ENCODE results near the gene SLC45A3.

SLC45A3 gene

DNA sequence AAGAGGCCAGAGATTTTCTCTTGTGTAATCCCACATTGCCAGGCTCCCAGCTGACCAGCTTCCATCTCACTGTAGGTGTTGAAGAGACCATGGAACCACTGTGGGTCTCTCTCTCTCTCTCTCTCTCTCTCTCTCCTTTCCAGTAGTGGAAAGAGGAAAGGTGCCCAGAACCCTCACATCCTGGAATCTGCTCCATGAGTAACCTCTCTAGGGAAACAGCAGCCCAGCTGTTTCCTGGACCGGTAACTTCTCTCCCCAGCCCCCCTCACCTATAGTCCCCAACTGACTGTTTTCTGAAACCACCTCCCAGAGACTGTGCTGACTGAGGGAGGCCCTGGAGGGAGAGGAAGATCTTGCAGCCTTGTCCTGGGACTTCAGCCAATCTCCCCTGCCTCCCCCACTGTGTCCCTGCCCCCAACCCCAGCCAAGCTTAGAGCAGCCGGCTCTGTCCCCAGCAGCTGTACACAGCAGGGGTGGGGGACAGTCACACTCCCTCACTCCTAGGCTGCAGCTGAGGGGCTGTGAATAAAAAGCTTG is 20.6 kb upstream of the SLC45A3 start:
- no peak for DNase-seq

DNA sequence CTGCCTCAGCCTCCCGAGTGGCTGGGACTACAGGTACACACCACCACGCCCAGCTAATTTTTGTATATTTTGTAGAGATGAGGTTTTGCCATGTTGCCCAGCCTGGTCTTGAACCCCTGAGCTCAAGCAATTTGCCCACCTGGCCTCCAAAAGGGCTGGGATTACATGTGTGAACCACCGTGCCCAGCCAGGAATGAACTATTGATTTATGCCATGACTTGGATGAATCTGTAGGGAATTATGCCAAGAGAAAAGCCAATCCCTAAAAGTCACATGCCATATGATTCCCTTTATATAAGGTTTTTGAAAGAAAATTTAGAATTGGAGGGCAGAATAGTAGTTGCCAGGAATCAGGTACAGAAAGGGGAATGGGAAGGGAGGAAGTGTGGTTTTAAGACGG is 19.1 kb upstream of the SLC45A3 start:
- DNase-seq = no peak

GRCh38 chr1:205698921-205699320 is 18.6 kb upstream of the SLC45A3 start:
- DNase-seq = no peak

- DNase-seq = no peak
Measured at GRCh38 chr1:205693421-205693991, 13.2 kb upstream of the SLC45A3 start.

- no peak for DNase-seq
Measured at GRCh38 chr1:205692423-205692822, 12.1 kb upstream of the SLC45A3 start.

DNA sequence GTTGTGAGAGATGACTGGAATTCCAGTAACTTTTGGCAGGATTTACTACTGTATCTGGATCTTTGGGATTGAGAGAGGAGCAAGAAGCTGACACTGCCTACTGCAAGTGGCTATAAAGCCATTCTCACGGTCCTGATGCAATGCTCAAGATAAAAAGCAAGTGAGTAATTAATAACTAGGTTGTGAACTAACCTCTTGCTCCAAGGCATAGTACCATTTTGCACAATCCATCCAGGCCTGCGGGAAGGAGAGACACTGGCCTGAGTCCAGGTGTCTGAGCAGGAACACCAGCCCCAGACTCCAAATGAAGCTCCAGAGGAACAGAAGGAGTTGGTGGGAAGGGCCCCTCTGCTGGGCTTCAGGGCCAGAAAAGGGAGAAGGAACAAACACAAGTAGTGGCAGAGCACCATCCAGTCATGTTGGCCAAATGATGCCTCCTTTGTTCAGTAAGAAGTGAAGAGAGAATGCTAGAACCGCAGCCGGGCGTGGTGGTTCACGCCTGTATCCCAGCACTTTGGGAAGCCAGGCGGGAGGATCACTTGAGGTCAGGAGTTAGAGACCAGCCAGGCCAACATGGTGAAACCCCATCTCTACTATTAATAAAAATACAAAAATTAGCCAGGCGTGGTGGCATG is 9.9 kb upstream of the SLC45A3 start:
- no peak for DNase-seq

GRCh38 chr1:205689479-205689878 is 9.2 kb upstream of the SLC45A3 start:
- DNase-seq = no peak

DNA sequence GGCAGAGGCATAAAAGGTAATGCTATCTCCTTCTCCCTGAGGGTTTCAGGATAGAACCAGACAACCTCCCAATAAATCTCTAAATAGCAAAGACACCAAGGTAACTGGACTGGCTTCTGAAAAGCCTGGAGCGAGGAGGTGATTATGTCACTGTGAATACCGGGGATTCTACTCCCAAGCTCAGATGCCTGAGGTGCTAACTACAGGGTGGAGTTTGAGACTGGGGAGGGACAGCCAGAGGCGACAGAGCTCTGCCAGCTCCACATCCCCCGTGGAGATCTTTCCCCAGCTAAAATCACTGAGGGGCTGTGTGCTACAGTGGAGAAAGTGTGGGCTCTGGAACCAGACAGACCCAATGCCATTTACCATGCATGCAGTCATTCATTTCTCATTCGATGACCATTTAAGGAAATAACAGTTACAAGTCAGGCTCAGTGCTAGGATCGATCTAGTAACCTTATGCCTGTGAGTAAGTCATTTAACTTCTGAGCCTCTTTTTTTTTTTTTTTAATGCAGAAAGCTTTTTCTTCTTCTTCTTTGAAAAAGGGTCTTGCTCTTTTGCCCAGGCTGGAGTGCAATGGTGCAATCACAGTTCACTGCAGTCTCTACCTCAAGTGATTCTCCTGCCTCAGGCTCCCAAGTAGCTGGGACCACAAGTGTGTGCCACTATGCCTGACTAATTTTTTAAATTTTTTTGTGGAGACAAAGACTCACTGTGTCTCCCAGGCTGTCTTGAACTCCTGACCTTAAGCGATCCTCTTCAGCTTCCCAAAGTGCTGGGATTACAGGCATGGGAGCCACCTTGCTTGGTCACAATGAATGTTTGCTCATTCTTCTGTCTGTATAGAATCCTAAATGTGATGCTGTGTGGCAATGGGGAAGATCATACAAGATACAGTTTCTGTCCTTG is 8.1 kb upstream of the SLC45A3 start:
- no peak for DNase-seq

DNA sequence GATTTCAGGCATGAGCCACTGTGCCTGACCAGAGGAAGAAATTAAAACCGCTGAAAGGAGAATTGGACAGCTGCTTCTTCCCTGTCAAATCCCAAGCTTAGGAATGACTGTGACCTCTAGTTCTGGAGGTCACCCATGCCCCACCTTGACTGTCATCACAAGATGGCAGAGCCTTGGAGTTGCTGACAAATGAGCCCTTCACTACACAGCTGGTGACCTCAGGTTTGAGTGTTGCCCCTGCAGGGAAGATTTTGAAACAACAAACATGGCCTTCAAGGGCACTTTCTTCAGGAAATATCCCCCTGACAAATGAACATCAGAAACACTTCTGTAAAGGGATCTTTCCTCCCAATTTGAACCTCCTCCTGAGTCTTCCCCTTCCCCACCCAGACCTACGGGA is 6.9 kb upstream of the SLC45A3 start:
- no peak for DNase-seq

- no peak for DNase-seq
Measured at GRCh38 chr1:205681364-205681763, 1.1 kb upstream of the SLC45A3 start.

DNA sequence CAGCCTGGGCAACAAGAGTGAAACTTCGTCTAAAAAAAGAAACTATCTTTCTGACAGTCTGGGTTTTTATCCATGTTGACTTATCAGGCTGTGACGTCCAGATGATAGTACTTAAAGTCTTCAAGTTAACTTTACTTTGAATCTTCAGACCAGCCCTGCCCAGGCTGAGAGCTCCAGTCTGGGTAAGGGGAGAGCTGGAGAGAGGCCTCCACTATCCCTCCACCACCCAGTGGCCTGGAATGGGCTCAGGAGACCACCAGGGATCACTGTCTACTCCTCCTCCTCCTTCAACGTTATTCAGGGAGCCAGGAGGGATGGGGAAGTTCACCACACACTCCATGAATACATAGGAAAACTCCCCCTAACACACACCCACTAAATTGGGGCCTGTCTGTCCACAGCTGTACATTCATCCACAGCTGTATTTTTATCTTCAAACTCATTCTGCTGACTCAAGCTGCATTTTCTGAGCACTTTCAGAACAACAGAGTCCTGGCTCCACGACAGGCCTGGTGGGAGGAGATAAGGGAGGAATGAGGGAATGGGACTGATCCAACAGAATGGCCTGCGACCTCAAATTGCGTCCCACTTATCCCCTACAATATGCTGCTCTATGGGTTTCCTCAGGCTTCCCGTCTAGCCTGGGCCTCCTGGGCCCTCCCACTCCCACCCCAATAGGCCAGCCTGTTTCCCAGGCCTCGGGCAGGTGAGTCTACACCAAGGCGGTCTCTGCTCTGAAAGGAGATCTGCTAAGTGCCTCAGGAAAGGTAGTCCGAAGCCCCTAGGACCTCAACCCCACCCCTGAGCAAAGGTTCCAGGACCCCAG is 1.8 kb downstream of the SLC45A3 start:
- DNase-seq = no peak

GRCh38 chr1:205677167-205677566 is 3.1 kb downstream of the SLC45A3 start:
- DNase-seq = no peak

DNA sequence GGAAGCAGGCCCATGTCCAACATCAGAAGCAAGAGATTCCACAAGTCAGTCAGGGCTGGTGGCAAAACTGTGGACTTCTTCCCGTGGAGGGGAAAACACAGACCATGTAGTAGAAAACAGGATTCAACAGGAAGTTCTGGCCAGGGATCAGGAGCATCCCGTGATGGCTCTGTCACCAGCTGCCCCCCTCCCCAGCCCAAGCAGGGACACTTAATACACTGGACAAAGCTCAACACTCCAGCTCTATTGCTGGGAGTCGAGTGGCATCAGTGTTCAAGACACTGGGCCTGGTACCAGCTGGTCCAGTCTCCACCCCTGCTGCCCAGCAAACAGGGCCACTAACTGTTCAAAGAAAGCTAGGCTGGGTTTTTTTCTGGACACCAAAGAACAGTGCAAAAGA is 3.7 kb downstream of the SLC45A3 start:
- DNase-seq = no peak

- no peak for DNase-seq
Measured at GRCh38 chr1:205676002-205676401, 4.3 kb downstream of the SLC45A3 start.

GRCh38 chr1:205675247-205675646 is 5.1 kb downstream of the SLC45A3 start:
- DNase-seq = no peak

GRCh38 chr1:205672970-205673369 is 7.3 kb downstream of the SLC45A3 start:
- no peak for DNase-seq

GRCh38 chr1:205672395-205672889 is 7.9 kb downstream of the SLC45A3 start:
- no peak for DNase-seq

DNA sequence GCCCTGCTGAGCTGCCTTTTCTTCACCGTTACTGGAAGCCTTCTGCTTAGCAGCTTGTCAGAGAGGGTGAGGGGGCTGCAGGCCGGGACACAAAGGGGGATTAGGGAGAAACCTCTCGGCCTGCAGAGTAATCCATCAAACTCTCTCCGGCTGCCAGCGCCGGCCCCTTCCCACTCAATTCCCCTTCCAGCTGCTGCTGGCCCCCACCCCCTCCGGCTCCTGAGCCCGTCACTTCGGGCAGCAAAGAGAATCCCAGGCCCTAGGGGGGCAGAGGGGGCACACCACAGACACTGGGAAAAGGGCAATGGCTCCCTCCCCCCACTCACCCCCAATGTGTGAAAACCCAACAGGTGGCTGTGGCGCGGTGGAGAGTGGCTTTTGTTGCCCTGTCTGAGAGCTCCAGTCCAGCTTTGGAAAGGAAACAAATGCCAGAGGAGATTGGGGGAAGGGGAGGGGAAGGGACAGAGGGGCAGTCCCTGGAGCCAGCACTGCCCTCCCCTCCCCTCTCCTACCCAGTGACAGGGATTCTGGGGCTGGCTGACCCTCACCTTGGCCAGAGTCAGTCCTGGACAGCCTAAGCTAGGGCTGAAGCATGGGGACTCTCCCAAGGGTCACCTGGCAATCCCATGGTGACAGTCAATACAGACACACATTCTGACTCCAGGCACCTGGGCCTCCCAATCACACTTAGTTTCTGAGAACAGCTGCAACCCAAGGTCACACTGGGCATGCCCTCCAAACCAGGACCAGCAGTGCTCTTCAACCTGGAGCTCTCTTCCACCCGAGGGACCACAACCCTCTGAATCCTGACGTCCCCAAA is 9.5 kb downstream of the SLC45A3 start:
- DNase-seq = no peak

DNA sequence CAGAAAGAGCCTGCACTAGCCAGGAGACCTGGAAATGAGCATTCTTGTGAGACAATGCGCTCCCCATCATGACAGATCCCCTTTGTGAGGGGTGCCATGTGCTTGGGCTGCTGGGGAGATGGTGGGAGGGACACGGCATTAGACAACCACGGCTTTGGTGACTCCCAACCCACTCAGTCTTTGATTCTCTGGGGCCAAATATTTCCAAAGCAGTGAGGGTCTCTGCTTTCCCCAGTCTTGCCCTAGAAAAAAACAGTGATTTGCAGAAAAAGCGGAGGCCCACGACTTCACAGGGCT is 10.2 kb downstream of the SLC45A3 start:
- no peak for DNase-seq

GRCh38 chr1:205669341-205670149 is 10.8 kb downstream of the SLC45A3 start:
- no peak for DNase-seq

GRCh38 chr1:205668951-205669340 is 11.4 kb downstream of the SLC45A3 start:
- no peak for DNase-seq
